SH-SY5Y (cell line): ENCODE data around the gene OGFOD2.

Source experiments
- GATA2 ChIP-seq: IDR thresholded peaks from 2 replicates; pipeline ENCODE4 v1.6.1; 2011; ENCODE audit warnings: mild to moderate bottlenecking, low read depth, low read length
- GATA3 ChIP-seq: IDR thresholded peaks from 2 replicates; pipeline ENCODE4 v1.6.1; 2011; ENCODE audit warnings: low read depth, mild to moderate bottlenecking, low read length, moderate library complexity

The OGFOD2 gene

GRCh38 chr12:122996621-122997342 is 21.7 kb downstream of the OGFOD2 start:
- TF ChIP-seq GATA2 = no peak
- TF ChIP-seq GATA3 = no peak

GRCh38 chr12:122997343-122998250 is 22.6 kb downstream of the OGFOD2 start:
- TF ChIP-seq GATA3 = no peak
- TF ChIP-seq GATA2 = no peak

GRCh38 chr12:122998316-122998715 is 23.3 kb downstream of the OGFOD2 start:
- TF ChIP-seq GATA3 (no peak), GATA2 (no peak)

- TF ChIP-seq GATA2 (no peak), GATA3 (no peak)
Observed at GRCh38 chr12:122999196-122999946, 24.3 kb downstream of the OGFOD2 start.

GRCh38 chr12:122999986-123000420 is 25.0 kb downstream of the OGFOD2 start:
- TF ChIP-seq GATA2 = no peak

GRCh38 chr12:123000578-123000977 is 25.5 kb downstream of the OGFOD2 start:
- TF ChIP-seq GATA3 (no peak), GATA2 (no peak)

GRCh38 chr12:123001464-123001863 is 26.4 kb downstream of the OGFOD2 start:
- no peak for TF ChIP-seq GATA3
- no peak for TF ChIP-seq GATA2

GRCh38 chr12:123003257-123003656 is 28.2 kb downstream of the OGFOD2 start:
- no peak for TF ChIP-seq GATA3
- no peak for TF ChIP-seq GATA2

GRCh38 chr12:123004287-123004686 is 29.2 kb downstream of the OGFOD2 start:
- TF ChIP-seq GATA2 (no peak), GATA3 (no peak)

GRCh38 chr12:123005081-123005626 is 30.1 kb downstream of the OGFOD2 start:
- TF ChIP-seq GATA2 = no peak
- TF ChIP-seq GATA3 = no peak

- TF ChIP-seq GATA2 (no peak), GATA3 (no peak)
Observed at GRCh38 chr12:123006977-123007376, 31.9 kb downstream of the OGFOD2 start.

- TF ChIP-seq GATA2 = no peak
- no peak for TF ChIP-seq GATA3
Observed at GRCh38 chr12:123010110-123010509, 35.1 kb downstream of the OGFOD2 start.

GRCh38 chr12:123010681-123011080 is 35.6 kb downstream of the OGFOD2 start:
- TF ChIP-seq GATA3 (no peak), GATA2 (no peak)

- TF ChIP-seq GATA2 (no peak), GATA3 (no peak)
Observed at GRCh38 chr12:123011701-123012100, 36.7 kb downstream of the OGFOD2 start.
